SIG-M5 treated with dmso at 0.1 percent for 504 hours (cell line): Measurements from ENCODE around the gene SNX12.
A peak's percentile ranks its signal among the peaks of the same experiment; 100 is the strongest.

Experiments
- DNase-seq: peaks from one replicate; lab custom pipeline; 2025; ENCODE audit not compliant: unreplicated experiment; lab: John Stamatoyannopoulos, UW

The SNX12 gene

DNA sequence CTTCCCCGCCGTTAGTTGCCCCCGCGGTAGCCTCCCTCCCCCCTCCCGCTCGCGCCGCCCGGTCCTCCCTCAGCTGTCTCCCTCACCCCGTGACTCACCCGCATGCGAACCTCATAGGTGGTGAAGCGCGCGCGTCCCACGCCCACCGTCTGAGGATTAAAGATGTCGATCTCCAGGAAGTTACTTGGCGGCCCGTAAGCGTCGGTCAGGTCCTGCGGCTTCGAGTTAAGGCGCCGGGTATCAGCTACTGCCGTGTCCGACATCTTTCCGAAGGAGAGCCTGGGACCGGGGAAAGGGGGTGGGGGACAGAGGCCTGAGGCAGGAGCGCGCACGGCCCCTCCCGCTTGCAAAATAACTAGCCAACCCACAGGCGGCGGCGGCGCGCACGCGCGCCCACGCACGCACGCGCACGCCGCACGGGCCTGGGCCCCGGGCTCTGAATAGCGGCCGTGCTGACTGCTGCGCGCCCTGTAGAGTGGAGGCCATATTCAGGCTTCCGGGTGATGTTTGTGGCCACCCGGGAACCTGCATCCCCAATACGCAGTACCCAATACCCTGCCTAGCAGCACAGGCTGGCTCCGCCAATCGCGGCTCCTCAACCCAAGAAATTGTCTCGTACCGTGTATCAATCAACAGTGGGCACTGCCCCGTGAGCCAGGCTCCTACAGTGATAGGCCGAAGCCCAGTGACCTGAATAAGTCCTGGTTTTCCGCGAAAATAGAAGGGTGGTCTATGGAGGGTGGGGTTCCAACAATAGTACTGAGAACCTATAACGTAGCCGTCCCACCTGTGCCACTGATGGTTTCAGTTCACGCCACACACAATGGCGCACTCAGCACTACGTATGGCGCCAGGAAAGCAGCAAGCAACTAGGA is at the start of gene SNX12:
SNX12 (minus strand) TSS at position 291 of the 875 bp plus-strand sequence; CDS start at position 263, 28 bp downstream.
- DNase-seq: peak; percentile 90

DNA sequence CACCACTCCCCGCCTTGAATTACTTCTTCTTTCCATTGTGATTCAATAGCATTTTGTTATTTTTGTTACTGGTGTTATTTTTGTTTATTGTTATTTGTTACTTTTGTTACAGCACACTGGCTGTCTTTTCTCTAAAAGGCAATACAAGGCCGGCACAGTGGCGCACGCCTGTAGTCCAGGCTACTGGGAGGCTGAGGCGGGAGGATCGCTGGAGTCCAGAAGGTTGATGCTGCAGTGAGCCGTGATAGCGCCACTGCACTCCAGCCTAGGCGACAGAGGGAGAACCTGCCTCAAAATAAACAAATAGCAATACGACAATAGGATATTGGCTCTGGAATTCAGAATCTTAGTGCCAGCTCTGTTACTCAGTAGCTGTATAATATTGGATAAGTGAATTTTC is 49.2 kb upstream of the SNX12 start:
- DNase-seq: no peak

DNA sequence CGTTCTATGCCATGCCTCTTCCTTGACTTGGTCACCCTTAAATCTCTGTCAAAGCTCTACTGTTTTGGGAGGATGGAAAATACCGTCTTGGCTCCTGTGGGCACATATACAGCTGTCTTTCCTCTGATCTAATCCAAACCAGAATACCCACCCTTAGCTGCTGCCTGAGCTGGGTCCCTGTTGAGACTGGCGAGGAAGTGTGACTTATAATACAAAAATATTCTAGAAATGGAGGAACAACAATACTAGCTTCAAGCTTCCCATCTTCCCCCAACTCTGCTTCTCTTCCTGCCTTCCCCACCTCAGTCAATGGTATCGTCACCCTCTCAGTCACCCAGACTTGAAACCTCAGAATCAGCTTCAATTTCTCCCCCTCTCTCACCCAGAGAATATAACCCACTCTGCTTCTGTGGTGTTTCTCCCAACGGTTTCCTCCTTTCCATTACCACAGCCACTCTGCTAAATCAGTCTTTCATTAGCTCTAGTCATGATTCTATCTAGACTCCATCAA is 43.8 kb upstream of the SNX12 start:
- peak; percentile 52 for DNase-seq

DNA sequence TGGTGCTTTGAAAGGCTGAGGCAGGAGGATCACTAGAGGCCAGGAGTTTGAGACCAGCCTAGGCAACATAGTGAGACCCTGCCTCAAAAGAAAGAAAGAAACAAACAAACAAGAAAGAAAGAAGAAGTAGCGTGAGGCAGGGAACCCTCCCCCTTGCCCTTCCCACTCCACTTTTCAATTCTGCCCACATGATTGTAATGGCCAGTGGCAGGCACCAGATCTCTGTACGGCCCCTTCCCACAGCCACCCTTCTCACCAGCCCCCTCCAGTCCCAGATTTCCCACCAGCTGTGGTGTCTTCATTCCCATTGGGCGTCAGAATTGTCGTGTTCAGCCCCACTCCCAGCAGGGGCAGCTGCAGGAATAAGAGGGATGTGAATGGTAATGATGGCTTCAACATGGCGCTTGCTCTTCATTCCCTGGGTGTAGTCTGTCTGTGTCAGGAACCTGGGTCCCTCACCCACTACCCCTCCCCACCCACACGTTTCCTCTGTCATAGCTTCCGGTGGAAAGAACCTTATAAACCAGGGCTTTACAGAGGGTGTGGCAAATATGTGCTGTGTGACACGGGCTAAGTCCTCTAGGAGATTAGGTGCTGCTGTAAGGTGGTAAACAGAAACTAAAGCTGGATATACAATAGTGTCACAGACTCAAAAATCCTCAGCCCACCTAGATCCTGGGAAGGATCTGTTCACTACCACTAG is 43.2 kb upstream of the SNX12 start, which contains the start of gene IL2RG:
IL2RG (minus strand) TSS at position 437 of the 703 bp plus-strand sequence; CDS start at position 399, 38 bp downstream.
- DNase-seq: peak; percentile 64

DNA sequence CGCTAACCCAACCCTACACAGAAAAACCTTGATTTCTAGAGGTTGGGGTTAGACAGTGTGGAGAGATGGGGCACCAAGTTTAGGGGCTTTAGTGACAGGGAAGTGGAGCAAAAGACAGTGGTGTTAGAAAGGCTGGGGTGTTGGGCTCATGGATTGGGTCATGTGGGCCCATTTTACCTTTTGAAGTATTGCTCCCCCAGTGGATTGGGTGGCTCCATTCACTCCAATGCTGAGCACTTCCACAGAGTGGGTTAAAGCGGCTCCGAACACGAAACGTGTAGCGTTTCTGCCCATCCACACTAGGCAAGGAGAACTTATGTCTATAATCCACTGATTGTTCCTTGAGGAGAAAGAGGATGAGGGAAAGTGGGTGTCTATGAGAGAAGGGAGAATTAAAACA is 40.9 kb upstream of the SNX12 start:
- no peak for DNase-seq

DNA sequence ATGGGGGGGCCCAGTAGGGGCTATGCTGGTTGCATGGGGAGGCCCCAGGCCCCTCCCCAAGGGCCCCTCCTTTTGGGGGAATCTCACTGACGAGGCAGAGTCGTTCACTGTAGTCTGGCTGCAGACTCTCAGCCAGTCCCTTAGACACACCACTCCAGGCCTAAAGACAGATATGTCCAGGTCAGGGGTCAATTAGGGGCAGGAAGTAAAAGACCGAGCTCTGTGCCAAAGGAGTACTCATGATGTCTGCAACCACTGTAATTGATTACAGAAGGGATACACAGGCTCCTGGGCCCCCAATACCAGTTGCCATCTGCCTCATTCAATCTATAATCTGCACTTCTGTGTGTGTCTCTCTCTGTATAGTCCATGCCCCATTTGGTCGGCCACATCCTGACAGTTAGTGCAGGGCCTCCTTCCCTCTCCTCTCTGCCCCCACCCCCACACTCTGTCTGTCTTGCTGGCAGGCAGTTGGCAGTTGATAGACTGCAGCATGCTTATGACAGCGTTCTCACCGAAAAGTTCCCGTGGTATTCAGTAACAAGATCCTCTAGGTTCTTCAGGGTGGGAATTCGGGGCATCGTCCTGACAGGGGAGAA is 39.7 kb upstream of the SNX12 start:
- DNase-seq: peak; percentile 26

DNA sequence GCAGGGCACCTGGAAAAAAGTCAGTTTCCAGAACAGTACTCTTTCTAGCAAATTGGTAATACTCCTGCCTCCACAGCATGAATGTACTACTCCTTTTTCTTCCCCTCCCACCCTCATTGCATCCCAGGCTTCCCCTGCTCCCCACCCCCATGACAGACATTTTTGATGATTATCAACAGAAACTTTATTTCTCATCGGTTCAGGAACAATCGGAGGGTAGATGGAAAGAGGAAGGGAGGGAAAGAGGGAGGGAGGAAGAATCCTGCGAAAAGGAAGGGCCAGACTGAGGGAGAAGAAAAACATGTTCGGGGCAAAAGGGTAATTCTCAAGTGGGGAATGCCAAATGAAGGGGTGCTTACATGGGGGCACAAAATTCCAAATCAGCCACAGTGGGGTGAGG is 39.1 kb upstream of the SNX12 start:
- no peak for DNase-seq

DNA sequence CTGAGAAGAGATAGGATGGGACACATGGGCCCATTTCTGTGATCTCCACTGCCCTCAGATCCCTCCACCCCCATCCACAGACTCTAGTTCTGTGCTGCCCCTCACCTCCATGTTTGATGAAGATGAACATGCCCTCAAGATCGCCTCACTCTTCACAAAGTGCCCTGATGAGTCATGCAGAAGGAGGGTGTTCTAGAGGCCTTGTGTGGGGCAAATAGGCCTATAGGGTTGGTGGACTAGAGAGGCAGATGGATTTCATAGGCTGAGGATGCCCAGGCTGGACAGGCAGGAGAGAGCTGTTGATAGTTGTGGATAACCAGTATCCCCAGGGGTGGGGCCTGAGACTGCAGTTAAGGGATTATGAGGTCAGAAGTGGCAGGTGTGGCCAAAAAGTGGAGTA is 38.3 kb upstream of the SNX12 start, which contains the start of gene CXorf65:
CXorf65 (minus strand) TSS at position 314 of the 400 bp plus-strand sequence; CDS start at position 130, 184 bp downstream.
- DNase-seq: peak; percentile 24

DNA sequence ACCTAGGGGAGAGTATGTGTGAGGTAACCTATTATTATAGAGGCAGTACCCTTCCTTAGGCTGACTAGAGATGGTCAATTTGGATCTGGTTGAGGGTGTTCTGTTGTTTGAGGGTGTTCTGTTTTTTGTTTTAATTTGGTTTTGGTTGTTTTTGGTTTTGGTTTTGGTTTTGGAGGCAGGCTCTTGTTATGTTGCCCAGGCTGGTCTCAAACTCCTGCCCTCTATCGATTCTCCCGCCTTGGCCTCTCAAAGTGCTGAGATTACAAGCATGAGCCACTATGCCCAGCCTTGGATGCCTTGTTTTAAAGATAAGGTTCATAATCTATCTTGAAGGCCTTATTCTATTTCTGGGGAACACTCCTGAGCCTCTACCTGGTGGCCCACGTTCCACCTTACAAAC is 37.5 kb upstream of the SNX12 start:
- no peak for DNase-seq

DNA sequence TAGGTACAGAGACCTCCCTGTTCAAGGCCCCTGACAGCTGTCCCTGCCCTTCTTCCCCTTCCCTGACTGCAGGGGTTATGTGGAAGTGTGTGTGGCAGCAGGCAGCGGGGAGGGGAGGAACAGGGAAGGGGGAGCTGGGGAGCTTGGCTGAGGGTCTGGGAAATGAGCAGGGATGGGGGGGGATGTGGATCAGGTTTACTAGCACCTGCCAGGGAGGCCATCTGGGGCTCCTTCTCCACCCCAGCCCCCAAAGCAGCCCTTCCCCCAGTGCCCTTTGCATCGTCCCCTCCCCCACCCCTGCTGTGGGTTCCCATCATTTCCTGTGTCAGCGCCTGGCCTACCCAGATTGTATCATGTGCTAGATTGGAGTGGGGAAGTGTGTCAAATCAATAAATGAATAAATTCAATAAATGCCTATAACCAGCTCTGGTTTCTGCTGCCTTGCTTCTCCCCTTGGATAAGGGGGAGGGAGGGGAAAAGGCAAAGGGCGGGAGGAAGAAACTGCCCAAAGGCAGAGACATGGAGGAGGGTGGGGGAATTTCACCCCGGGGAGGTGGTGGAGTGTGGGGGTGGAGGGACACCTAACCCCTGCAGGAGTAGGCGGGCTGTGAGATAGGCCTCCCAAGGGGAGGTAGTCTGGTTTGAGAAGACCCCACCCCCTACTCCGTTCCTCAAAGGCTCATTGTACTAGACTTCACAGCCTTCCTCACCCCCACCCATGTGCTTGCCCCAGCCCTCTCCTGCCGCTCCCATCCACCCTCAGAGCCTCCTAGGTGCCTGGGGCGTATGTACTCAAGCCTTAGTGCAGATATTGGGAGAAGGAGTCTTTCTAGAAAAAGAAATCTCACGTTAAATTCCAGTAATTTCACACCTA is 35.2 kb upstream of the SNX12 start:
- DNase-seq: peak; percentile 38

DNA sequence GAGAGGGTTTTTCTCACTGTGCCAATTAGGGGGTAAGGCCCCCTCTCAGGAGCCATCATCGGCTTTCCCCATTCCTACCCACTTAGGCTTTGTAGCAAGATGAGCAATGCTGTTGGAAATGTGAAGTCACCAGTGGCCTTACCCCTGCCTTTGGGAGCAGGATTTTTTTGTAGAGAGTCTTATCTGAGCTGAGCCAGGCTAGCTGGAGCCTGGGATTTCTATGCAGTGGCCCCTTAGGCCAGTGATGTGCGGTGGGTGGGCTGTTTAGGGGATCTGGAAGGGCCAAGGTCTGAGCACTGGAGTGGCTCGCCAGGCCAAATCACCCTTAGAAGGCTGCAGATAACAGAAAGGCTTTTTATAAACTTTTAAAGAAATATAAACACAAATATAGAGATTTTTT is 34.2 kb upstream of the SNX12 start:
- DNase-seq: no peak

DNA sequence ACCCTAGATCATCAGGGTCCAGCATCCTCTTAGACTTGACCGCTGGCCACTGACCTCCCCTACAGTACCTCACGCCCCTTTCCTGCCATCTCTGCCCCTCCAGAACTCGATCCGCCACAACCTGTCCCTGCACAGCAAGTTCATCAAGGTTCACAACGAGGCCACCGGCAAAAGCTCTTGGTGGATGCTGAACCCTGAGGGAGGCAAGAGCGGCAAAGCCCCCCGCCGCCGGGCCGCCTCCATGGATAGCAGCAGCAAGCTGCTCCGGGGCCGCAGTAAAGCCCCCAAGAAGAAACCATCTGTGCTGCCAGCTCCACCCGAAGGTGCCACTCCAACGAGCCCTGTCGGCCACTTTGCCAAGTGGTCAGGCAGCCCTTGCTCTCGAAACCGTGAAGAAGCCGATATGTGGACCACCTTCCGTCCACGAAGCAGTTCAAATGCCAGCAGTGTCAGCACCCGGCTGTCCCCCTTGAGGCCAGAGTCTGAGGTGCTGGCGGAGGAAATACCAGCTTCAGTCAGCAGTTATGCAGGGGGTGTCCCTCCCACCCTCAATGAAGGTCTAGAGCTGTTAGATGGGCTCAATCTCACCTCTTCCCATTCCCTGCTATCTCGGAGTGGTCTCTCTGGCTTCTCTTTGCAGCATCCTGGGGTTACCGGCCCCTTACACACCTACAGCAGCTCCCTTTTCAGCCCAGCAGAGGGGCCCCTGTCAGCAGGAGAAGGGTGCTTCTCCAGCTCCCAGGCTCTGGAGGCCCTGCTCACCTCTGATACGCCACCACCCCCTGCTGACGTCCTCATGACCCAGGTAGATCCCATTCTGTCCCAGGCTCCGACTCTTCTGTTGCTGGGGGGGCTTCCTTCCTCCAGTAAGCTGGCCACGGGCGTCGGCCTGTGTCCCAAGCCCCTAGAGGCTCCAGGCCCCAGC is 32.7 kb upstream of the SNX12 start:
- DNase-seq: no peak

DNA sequence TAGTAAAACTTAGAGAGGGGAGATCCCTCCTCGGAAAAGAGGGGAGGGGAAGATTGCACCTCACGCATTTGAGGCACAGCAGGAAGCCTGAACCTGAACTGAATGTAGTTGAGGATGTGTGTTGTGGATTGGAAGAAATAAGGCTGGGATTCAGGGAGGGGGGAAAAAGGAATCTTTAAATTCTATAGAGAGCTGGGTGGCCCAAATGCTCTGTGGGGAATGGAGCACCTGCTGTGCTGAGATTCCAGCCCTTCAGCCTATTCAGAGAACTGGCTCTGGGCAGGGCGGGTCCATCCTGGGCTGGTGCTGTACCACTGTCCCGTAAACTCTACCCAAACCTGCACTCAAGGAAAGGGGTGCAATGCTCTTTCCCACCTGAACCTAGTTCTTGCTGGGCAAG is 31.6 kb upstream of the SNX12 start:
- DNase-seq: no peak

DNA sequence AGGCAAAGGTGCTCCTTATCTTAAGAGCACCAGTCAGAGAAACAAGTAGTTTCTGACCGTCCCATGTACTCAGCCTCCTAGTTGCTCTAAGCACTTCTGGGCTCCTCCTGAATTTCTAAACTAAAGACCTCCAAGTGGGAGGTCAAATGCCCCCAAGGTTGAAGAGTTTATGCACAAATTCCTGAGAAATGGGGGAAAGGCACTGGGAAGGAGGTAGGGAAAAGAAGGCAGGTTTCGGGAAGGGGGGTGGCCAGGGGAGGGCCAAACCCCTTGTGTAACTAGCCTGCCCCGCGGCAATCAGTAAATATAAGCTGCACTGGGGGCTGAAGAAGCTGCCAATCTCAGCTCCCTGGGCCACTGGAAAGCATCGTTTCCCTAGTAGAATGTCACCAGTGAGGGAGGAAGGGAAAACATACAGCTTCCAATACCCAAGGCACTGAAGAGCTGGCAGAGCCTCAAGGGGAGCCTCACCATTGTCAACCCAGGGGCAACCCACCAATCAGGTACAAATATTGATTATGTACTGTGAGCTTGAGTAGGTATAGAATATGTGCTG is 30.9 kb upstream of the SNX12 start:
- DNase-seq: no peak

DNA sequence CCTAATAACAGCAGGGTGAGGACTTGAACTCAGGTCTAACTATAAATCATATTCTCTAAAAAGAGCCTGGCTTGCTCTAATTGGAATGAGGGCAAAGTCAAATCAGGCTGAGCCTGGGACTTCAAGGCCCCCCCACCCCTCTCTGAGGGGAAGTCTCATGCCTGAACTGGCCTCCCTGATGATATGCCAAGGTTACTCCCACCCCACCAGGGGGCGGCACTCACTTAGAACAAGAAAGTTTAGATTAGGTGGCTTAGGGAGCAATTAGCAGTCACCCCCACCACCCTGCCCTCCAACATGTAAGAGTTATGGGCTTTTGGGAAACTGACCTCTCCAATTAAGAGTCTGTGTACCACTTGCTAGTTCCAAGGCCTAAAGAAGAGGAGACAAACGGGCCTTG is 30.2 kb upstream of the SNX12 start:
- DNase-seq: peak; percentile 57

DNA sequence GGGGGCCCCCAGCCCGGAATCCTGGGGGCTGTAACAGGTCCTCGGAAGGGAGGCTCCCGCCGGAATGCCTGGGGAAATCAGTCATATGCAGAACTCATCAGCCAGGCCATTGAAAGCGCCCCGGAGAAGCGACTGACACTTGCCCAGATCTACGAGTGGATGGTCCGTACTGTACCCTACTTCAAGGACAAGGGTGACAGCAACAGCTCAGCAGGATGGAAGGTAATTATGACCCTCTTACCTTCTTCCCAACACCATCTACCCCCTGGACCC is 28.6 kb upstream of the SNX12 start:
- DNase-seq: no peak

DNA sequence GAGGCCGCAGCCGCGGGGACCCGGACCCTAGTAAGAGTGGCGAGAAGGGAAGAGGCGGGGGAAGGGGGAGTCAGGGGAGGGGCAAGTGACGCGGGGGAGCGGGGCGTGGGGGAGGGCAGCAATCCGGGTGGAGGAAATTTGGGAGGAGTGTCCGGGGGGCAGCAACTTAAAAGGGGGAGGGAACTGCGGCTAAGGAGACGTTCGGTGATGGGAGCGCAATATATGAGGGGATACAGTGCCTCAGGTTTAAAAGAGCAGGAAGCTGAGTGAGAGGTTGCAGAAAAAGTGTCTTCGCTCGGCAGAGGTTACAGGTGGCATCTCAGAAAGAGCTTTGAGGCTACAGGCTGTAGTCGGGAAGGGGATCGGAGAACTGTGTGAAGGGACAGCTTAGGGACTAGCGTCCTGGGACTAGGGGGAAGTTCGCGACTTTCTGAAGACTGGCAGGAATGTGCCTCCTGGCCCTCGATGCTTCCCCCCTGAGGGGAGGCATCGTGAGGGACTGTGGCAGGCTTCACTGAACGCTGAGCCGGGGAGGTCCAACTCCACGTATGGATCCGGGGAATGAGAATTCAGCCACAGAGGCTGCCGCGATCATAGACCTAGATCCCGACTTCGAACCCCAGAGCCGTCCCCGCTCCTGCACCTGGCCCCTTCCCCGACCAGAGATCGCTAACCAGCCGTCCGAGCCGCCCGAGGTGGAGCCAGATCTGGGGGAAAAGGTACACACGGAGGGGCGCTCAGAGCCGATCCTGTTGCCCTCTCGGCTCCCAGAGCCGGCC is 28.0 kb upstream of the SNX12 start:
- peak; percentile 61 for DNase-seq

DNA sequence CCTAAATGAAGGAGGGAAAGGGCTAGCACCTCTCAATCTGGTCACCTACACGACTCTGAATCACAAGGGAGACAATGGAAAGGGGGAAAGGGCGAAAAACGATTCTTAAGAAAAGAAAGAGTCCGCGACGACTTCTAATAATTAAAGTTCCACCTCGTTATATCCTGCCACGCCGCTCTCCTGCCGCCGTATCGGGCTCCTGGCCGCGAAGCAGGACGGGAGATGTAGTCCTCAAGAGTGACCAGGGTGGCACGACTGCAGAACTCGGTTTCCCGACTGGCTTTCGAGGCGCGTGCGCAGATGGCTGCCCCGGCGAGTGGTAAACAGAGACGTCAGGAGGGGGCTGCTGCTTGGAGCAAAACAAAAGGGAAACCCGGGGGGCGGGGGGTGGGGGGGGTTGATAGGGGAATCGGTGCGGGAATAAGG is 27.4 kb upstream of the SNX12 start, which contains the start of gene FOXO4:
FOXO4 (plus strand) TSS at position 297 of the 426 bp plus-strand sequence. CDS start 678 bp downstream, outside the sequence.
- peak; percentile 75 for DNase-seq
